ENCODE data around the gene WARS2. TPM values are rescaled to one million over a fixed set of nuclear protein-coding genes. Genes with fewer than 3 reads are reported as not detected.

The WARS2 gene
- total and polyA plus RNA-seq, 2 of the 8 experiments (the other 6 are each of a cell fraction or from before 2014, with no cell fraction given), result 4.3 to 12.9 TPM

GRCh38 chr1:119006406-119007279, 133.8 kb downstream of the WARS2 start:
- DNase-seq (ENCODE audit: low read depth in 1 of 2, low spot score in 2 of 2) (peak in 1 of 2 experiments; percentile 66), FAIRE-seq (no peak)
- ChIA-PET POLR2A (ENCODE audit: partially characterized antibody) (interaction anchor here (0.8 to 1.6 kb wide), 5 partner anchors 10 to 27 kb away, joined by 3 to 6 read pairs (median 3); no protein-coding TSS in a partner anchor), CTCF (ENCODE audit: partially characterized antibody) (interaction anchor here (0.9 to 5.9 kb wide), 12 partner anchors 9 to 853 kb away, joined by 3 to 35 read pairs (median 4); partner anchors contain the start of gene WARS2)
- Histone ChIP-seq H3K4me3 (ENCODE audit: extremely low read depth in 1 of 4, insufficient read depth in 2 of 4, low read depth in 3 of 4, low read length in 4 of 4) (peak overlapping the region in 1 of 4 experiments; percentile 57; a peak in 2 of 8 replicates), H4K8ac (ENCODE audit: extremely low read depth, insufficient read depth, low read length) (peak overlapping the region; percentile 86; the same call in 1 of the 2 replicates), H3K4me2 (ENCODE audit: insufficient read depth in 1 of 2, low read depth in 2 of 2, low read length in 2 of 2) (peak overlapping the region; percentile 53 to 82), H3K27me3 (replicated peaks in 1 of 4; ENCODE audit: control insufficient read depth in 3 of 4, extremely low read depth in 1 of 4, insufficient read depth in 3 of 4, low read length in 3 of 4) (peaks cover 68 to 82% (median 74%) of the 10 kb centered on the region in 4 experiments), H2AK5ac (ENCODE audit: low read depth, low read length) (no peak overlapping the region), H3K18ac (ENCODE audit: extremely low read depth, low read length) (no peak overlapping the region; the same call in 1 of the 2 replicates), H3K36me3 (ENCODE audit: control insufficient read depth in 2 of 4, insufficient read depth in 4 of 4, low read length in 3 of 4) (peaks cover 0 to 5% (median 0%) of the 10 kb centered on the region in 4 experiments; a peak in 1 of 8 replicates), H2BK20ac (ENCODE audit: low read length) (no peak overlapping the region), H4K5ac (ENCODE audit: insufficient read length, low read depth, low read length) (no peak overlapping the region), H3K79me1 (ENCODE audit: low read depth, low read length) (no peaks in the 10 kb centered on the region), H3K14ac (ENCODE audit: insufficient read length) (no peak overlapping the region), H2BK12ac (ENCODE audit: low read depth, low read length) (no peak overlapping the region), H3K23ac (ENCODE audit: insufficient read length) (no peak overlapping the region), H3K56ac (replicated peaks; ENCODE audit: insufficient read length, low read depth, low read length) (no peak overlapping the region), H3K4ac (replicated peaks; ENCODE audit: insufficient read length, low read depth, low read length) (no peak overlapping the region), H2AFZ (ENCODE audit: low read length) (no peak overlapping the region; the same call in 1 of the 2 replicates), H3K79me2 (ENCODE audit: control insufficient read depth in 1 of 2, insufficient read depth in 2 of 2, low read length in 2 of 2) (no peaks in the 10 kb centered on the region), H3K9ac (replicated peaks in 1 of 4; ENCODE audit: extremely low read depth in 1 of 4, low read depth in 3 of 4, low read length in 3 of 4) (no peak overlapping the region), H2BK120ac (replicated peaks; ENCODE audit: low read depth, low read length) (no peak overlapping the region), H2BK5ac (ENCODE audit: low read depth, low read length) (no peak overlapping the region), H3K27ac (ENCODE audit: low read depth, low read length) (no peak overlapping the region), H3K23me2 (ENCODE audit: low read depth, low read length) (peaks cover 2% of the 10 kb centered on the region; the same call in 1 of the 2 replicates), H3K9me3 (ENCODE audit: insufficient read depth in 2 of 2, low read depth in 1 of 2, low read length in 1 of 2) (no peaks in the 10 kb centered on the region), H4K91ac (replicated peaks; ENCODE audit: insufficient read length, low read length) (no peak overlapping the region), H4K20me1 (replicated peaks in 1 of 2; ENCODE audit: control insufficient read depth in 1 of 2, insufficient read depth in 2 of 2, low read length in 2 of 2) (peaks cover 3 to 10% of the 10 kb centered on the region in 2 experiments), H2BK15ac (ENCODE audit: low read length) (no peak overlapping the region; the same call in 1 of the 2 replicates), H3K4me1 (replicated peaks in 1 of 4; ENCODE audit: control insufficient read depth in 3 of 4, insufficient read depth in 4 of 4, low read length in 3 of 4) (peaks cover 0 to 23% (median 11%) of the 10 kb centered on the region in 4 experiments; a peak in 6 of 7 replicates)
- 4% methylated on average over 55 of the region's 81 CpGs; no CpG with 5 or more reads in 1 of the 2 experiments for WGBS, 2 experiments (ENCODE audit: extremely low coverage in 1 of 2, insufficient coverage in 1 of 2, insufficient read length in 1 of 2, insufficient replicate concordance in 2 of 2, low coverage in 1 of 2, low lambda C conversion rate in 2 of 2, missing lambda C conversion rate in 1 of 2)
- no peak for TF ChIP-seq EP300 (IDR thresholded peaks at IDR 0.05; ENCODE audit: borderline replicate concordance in 1 of 2, low read depth in 2 of 2, low read length in 2 of 2)
- no peak for TF ChIP-seq JUND (IDR thresholded peaks at IDR 0.05; ENCODE audit: low read length)
- no peak for TF ChIP-seq CHD1 (IDR thresholded peaks at IDR 0.05; ENCODE audit: low read depth, low read length)
- TF ChIP-seq SP1 (IDR thresholded peaks at IDR 0.05; ENCODE audit: low read depth, low read length), result no peak
- TF ChIP-seq MAX (IDR thresholded peaks at IDR 0.05), result peak; percentile 77
- no peak for TF ChIP-seq GTF2F1 (IDR thresholded peaks at IDR 0.05; ENCODE audit: borderline replicate concordance, low read depth, low read length)
- TF ChIP-seq SUZ12 (IDR thresholded peaks at IDR 0.05; ENCODE audit: low read length), result peak; percentile 95
- TF ChIP-seq POLR2AphosphoS5 (IDR thresholded peaks at IDR 0.05; ENCODE audit: low read depth, low read length), result no peak
- no peak for TF ChIP-seq SP4 (IDR thresholded peaks at IDR 0.05; ENCODE audit: low read length)
- no peak for TF ChIP-seq RFX5 (IDR thresholded peaks at IDR 0.05; ENCODE audit: borderline replicate concordance, low read depth, low read length)
- no peak for TF ChIP-seq CBX5 (IDR thresholded peaks at IDR 0.05; ENCODE audit: low read depth, low read length)
- no peak for TF ChIP-seq SRF (IDR thresholded peaks at IDR 0.05; ENCODE audit: low read depth, low read length)

Measured in H1 (cell line).